ENCODE measurements around the gene OXTR.

The OXTR gene

GRCh38 chr3:8768364-8769087 is 887 bp downstream of the OXTR start:
- H3K36me3 ChIP-seq (ENCODE audit: control insufficient read depth, insufficient read depth, low read length), result no peaks in the 10 kb centered on the region
- H3K27me3 ChIP-seq (ENCODE audit: control insufficient read depth, insufficient read depth, low read length, poor library complexity, severe bottlenecking), result peaks cover 57% of the 10 kb centered on the region
- peak overlapping the region; percentile 31 for H3K4me3 ChIP-seq (ENCODE audit: insufficient read depth, low read depth, low read length)
- H3K4me1 ChIP-seq (ENCODE audit: control insufficient read depth, insufficient read depth, low read length), result peaks cover 5% of the 10 kb centered on the region
- WGBS, 2 experiments, result 16 to 17% methylated on average over 36 of the region's 36 CpGs
- H3K27ac ChIP-seq (ENCODE audit: insufficient read depth, low read depth, low read length, poor library complexity, severe bottlenecking), result no peak overlapping the region
- no peaks in the 10 kb centered on the region for H3K9me3 ChIP-seq (ENCODE audit: control insufficient read depth, low read length)

- no peaks in the 10 kb centered on the region for H3K9me3 ChIP-seq (ENCODE audit: control insufficient read depth, low read length)
- H3K27me3 ChIP-seq (ENCODE audit: control insufficient read depth, insufficient read depth, low read length, poor library complexity, severe bottlenecking), result peaks cover 59% of the 10 kb centered on the region
- no peak overlapping the region for H3K27ac ChIP-seq (ENCODE audit: insufficient read depth, low read depth, low read length, poor library complexity, severe bottlenecking)
- H3K4me1 ChIP-seq (ENCODE audit: control insufficient read depth, insufficient read depth, low read length), result peaks cover 5% of the 10 kb centered on the region
- WGBS, 2 experiments, result 16 to 19% methylated on average over 74 of the region's 74 CpGs
- H3K4me3 ChIP-seq (ENCODE audit: insufficient read depth, low read depth, low read length), result peak overlapping the region; percentile 31
- no peaks in the 10 kb centered on the region for H3K36me3 ChIP-seq (ENCODE audit: control insufficient read depth, insufficient read depth, low read length)
Observed at GRCh38 chr3:8767667-8768363, 1.6 kb downstream of the OXTR start.

- no peak overlapping the region for H3K27ac ChIP-seq (ENCODE audit: insufficient read depth, low read depth, low read length, poor library complexity, severe bottlenecking)
- H3K27me3 ChIP-seq (ENCODE audit: control insufficient read depth, insufficient read depth, low read length, poor library complexity, severe bottlenecking), result peaks cover 59% of the 10 kb centered on the region
- no peaks in the 10 kb centered on the region for H3K36me3 ChIP-seq (ENCODE audit: control insufficient read depth, insufficient read depth, low read length)
- H3K4me1 ChIP-seq (ENCODE audit: control insufficient read depth, insufficient read depth, low read length), result peaks cover 5% of the 10 kb centered on the region
- H3K4me3 ChIP-seq (ENCODE audit: insufficient read depth, low read depth, low read length), result no peak overlapping the region
- no peaks in the 10 kb centered on the region for H3K9me3 ChIP-seq (ENCODE audit: control insufficient read depth, low read length)
- 75 to 78% methylated on average over 37 of the region's 37 CpGs for WGBS, 2 experiments
Observed at GRCh38 chr3:8767256-8767666, 2.2 kb downstream of the OXTR start.

- Histone ChIP-seq H3K27me3 (ENCODE audit: control insufficient read depth, insufficient read depth, low read length, poor library complexity, severe bottlenecking) (peaks cover 59% of the 10 kb centered on the region), H3K36me3 (ENCODE audit: control insufficient read depth, insufficient read depth, low read length) (no peaks in the 10 kb centered on the region), H3K9me3 (ENCODE audit: control insufficient read depth, low read length) (no peaks in the 10 kb centered on the region), H3K4me3 (ENCODE audit: insufficient read depth, low read depth, low read length) (no peak overlapping the region), H3K27ac (ENCODE audit: insufficient read depth, low read depth, low read length, poor library complexity, severe bottlenecking) (no peak overlapping the region), H3K4me1 (ENCODE audit: control insufficient read depth, insufficient read depth, low read length) (peaks cover 5% of the 10 kb centered on the region)
- WGBS, 2 experiments, result 88 to 97% methylated on average over 2 of the region's 2 CpGs
Observed at GRCh38 chr3:8766148-8766547, 3.3 kb downstream of the OXTR start.

GRCh38 chr3:8765528-8765927 is 3.9 kb downstream of the OXTR start:
- H3K27me3 ChIP-seq (ENCODE audit: control insufficient read depth, insufficient read depth, low read length, poor library complexity, severe bottlenecking), result peaks cover 57% of the 10 kb centered on the region
- WGBS, 2 experiments, result 91 to 92% methylated on average over 4 of the region's 4 CpGs
- no peaks in the 10 kb centered on the region for H3K9me3 ChIP-seq (ENCODE audit: control insufficient read depth, low read length)
- no peak overlapping the region for H3K27ac ChIP-seq (ENCODE audit: insufficient read depth, low read depth, low read length, poor library complexity, severe bottlenecking)
- peaks cover 5% of the 10 kb centered on the region for H3K4me1 ChIP-seq (ENCODE audit: control insufficient read depth, insufficient read depth, low read length)
- H3K36me3 ChIP-seq (ENCODE audit: control insufficient read depth, insufficient read depth, low read length), result no peaks in the 10 kb centered on the region
- no peak overlapping the region for H3K4me3 ChIP-seq (ENCODE audit: insufficient read depth, low read depth, low read length)

GRCh38 chr3:8764528-8764927 is 4.9 kb downstream of the OXTR start:
- Histone ChIP-seq H3K36me3 (ENCODE audit: control insufficient read depth, insufficient read depth, low read length) (no peaks in the 10 kb centered on the region), H3K4me3 (ENCODE audit: insufficient read depth, low read depth, low read length) (no peak overlapping the region), H3K27ac (ENCODE audit: insufficient read depth, low read depth, low read length, poor library complexity, severe bottlenecking) (no peak overlapping the region), H3K4me1 (ENCODE audit: control insufficient read depth, insufficient read depth, low read length) (peaks cover 5% of the 10 kb centered on the region), H3K27me3 (ENCODE audit: control insufficient read depth, insufficient read depth, low read length, poor library complexity, severe bottlenecking) (peaks cover 47% of the 10 kb centered on the region), H3K9me3 (ENCODE audit: control insufficient read depth, low read length) (no peaks in the 10 kb centered on the region)
- 94% methylated on average over 6 of the region's 6 CpGs for WGBS, 2 experiments

- H3K36me3 ChIP-seq (ENCODE audit: control insufficient read depth, insufficient read depth, low read length), result no peaks in the 10 kb centered on the region
- no peaks in the 10 kb centered on the region for H3K4me1 ChIP-seq (ENCODE audit: control insufficient read depth, insufficient read depth, low read length)
- no peak overlapping the region for H3K27ac ChIP-seq (ENCODE audit: insufficient read depth, low read depth, low read length, poor library complexity, severe bottlenecking)
- 91 to 94% methylated on average over 11 of the region's 11 CpGs for WGBS, 2 experiments
- H3K4me3 ChIP-seq (ENCODE audit: insufficient read depth, low read depth, low read length), result no peak overlapping the region
- no peaks in the 10 kb centered on the region for H3K9me3 ChIP-seq (ENCODE audit: control insufficient read depth, low read length)
- peaks cover 30% of the 10 kb centered on the region for H3K27me3 ChIP-seq (ENCODE audit: control insufficient read depth, insufficient read depth, low read length, poor library complexity, severe bottlenecking)
Observed at GRCh38 chr3:8762607-8763377, 6.6 kb downstream of the OXTR start.

- Histone ChIP-seq H3K27me3 (ENCODE audit: control insufficient read depth, insufficient read depth, low read length, poor library complexity, severe bottlenecking) (peaks cover 20% of the 10 kb centered on the region), H3K27ac (ENCODE audit: insufficient read depth, low read depth, low read length, poor library complexity, severe bottlenecking) (no peak overlapping the region), H3K9me3 (ENCODE audit: control insufficient read depth, low read length) (no peaks in the 10 kb centered on the region), H3K36me3 (ENCODE audit: control insufficient read depth, insufficient read depth, low read length) (no peaks in the 10 kb centered on the region), H3K4me1 (ENCODE audit: control insufficient read depth, insufficient read depth, low read length) (no peaks in the 10 kb centered on the region), H3K4me3 (ENCODE audit: insufficient read depth, low read depth, low read length) (no peak overlapping the region)
- WGBS, 2 experiments, result 94% methylated on average over 5 of the region's 5 CpGs
Observed at GRCh38 chr3:8761866-8762265, 7.5 kb downstream of the OXTR start.

GRCh38 chr3:8760506-8760905 is 8.9 kb downstream of the OXTR start:
- H3K4me1 ChIP-seq (ENCODE audit: control insufficient read depth, insufficient read depth, low read length), result no peaks in the 10 kb centered on the region
- no peaks in the 10 kb centered on the region for H3K9me3 ChIP-seq (ENCODE audit: control insufficient read depth, low read length)
- H3K27ac ChIP-seq (ENCODE audit: insufficient read depth, low read depth, low read length, poor library complexity, severe bottlenecking), result no peak overlapping the region
- peaks cover 7% of the 10 kb centered on the region for H3K27me3 ChIP-seq (ENCODE audit: control insufficient read depth, insufficient read depth, low read length, poor library complexity, severe bottlenecking)
- no peaks in the 10 kb centered on the region for H3K36me3 ChIP-seq (ENCODE audit: control insufficient read depth, insufficient read depth, low read length)
- H3K4me3 ChIP-seq (ENCODE audit: insufficient read depth, low read depth, low read length), result no peak overlapping the region
- WGBS, 2 experiments, result 89 to 90% methylated on average over 5 of the region's 5 CpGs

GRCh38 chr3:8760091-8760490 is 9.3 kb downstream of the OXTR start:
- Histone ChIP-seq H3K4me1 (ENCODE audit: control insufficient read depth, insufficient read depth, low read length) (no peaks in the 10 kb centered on the region), H3K27ac (ENCODE audit: insufficient read depth, low read depth, low read length, poor library complexity, severe bottlenecking) (no peak overlapping the region), H3K36me3 (ENCODE audit: control insufficient read depth, insufficient read depth, low read length) (no peaks in the 10 kb centered on the region), H3K27me3 (ENCODE audit: control insufficient read depth, insufficient read depth, low read length, poor library complexity, severe bottlenecking) (peaks cover 5% of the 10 kb centered on the region), H3K9me3 (ENCODE audit: control insufficient read depth, low read length) (no peaks in the 10 kb centered on the region), H3K4me3 (ENCODE audit: insufficient read depth, low read depth, low read length) (no peak overlapping the region)
- 90 to 92% methylated on average over 5 of the region's 5 CpGs for WGBS, 2 experiments

Measured in ectodermal cell (in vitro differentiated cells).